Dedifferentiated amniotic fluid mesenchymal stem cell (primary cell): Measurements from ENCODE around the gene MEX3C.
A peak's percentile ranks its signal among the peaks of the same experiment; 100 is the strongest.

Source experiments
- DNase-seq: peaks from one replicate; pipeline ENCODE4 v3.0.0-alpha.2; 2016; ENCODE audit errors: extremely low spot score

MEX3C gene

DNA sequence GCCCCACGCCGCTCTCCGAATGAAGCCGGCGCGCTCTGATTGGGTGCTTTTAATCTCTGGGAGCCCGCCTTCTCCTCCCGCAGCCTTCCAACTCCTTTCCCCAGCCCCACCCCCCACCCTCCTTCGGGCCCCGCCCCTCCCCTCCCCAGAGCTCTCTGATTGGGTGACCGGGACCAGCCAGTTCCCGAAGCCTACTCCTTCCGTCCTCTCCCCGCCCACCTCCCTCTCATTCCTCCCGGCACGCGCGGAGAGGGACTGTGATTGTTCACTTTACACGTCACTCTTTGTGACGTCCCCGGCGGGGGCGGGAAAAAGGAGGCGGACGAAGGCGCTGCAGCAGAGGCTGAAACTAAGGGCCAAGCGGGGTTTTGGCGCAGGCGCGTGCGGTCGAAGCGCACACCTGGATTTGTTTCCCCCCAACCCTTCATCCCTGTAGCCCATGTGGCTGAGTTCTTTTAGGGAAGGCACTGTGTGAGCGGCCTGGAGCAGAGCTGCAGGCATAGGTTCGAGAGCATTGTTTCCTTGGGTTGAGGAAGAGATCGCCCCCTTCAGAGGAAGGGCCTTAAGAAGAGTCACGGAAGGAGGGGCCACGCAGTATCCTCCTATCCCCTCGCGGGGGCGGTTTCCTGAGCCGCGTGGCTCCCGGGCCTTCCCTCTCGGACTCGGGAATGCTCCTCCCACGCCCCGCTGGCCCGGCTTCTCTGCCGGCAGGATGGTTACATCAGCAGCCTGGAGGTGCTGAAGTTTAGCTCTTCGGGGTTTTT lies at the start of gene MEX3C:
TSS of gene MEX3C (minus strand) at position 21 of the 764 bp plus-strand sequence. CDS start 361 bp downstream, outside the sequence.
- peak; percentile 100 for DNase-seq

DNA sequence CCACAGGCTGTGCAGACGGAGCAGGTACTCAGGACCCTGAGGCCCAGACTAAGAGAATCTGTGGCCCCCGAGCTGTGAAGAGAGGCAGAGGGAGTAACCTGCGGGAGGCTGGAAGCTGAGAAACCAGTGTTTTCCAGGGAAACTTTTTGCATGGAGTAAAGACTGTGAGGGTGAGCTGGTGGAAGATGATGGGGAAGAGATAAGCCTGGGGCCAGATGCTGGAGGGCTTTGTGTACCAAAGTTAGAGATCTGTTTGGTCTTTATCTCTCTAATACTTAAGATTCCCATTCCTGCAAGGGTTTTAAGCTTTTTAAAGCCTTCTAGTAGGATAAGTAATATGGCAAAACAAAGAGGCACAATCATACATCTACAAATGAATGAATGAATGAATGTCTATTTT lies 43.7 kb upstream of the MEX3C start:
- DNase-seq = no peak

DNA sequence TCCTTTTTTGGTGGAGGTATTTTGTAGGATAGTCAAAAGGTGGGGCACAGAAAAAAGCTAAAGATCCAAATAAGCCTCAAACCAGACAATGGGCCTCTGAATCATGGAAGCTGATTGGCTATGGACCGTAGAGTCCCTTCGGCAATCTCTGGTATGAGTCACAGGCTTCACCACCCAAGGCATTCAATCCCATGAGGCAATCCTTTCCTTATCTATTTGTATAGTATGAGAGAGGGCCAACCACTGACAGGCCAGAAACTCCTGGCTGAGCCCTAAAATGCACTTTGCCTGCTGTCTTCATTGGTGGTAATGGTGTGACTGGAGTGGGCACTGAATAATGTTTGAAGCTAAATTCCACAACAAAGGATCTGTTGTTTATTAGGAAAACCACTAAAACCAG lies 38.7 kb upstream of the MEX3C start:
- DNase-seq = no peak

DNA sequence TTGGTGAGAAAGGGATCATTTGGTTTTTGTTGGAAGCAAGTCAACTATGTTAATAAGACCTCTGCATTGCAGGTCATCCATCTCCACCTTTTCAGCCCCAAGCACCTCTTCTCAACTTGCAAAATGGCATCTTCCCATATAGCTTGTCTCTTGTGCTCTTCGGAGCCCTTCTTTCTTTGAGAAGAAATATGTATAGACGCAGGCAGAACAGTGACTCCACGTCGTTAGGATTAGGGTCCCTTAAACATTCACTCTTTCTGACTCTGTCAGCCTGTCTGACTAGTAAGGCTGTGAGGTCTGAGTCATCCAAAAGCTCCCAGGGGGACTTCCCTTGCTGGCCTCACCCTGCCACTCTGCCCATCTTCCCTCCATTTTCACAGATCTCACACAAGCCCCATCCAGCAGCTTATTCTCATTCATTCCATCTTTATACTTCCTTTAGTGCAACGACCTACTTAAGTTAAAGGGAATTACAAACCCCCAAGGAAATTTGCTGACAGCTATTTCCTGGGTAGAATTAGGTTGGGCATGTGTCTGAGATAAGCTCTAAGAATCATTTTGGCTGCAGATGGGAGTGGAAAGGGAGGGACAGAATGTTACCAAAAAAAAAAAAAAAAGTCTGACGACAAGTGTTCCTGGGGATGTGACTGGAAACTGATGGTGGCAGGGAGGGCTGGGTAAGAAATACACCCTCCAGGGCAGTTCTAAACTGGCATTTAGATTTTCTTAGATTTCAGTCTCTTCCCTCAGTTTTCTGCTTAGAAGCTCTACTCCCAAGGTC lies 37.7 kb upstream of the MEX3C start:
- no peak for DNase-seq

DNA sequence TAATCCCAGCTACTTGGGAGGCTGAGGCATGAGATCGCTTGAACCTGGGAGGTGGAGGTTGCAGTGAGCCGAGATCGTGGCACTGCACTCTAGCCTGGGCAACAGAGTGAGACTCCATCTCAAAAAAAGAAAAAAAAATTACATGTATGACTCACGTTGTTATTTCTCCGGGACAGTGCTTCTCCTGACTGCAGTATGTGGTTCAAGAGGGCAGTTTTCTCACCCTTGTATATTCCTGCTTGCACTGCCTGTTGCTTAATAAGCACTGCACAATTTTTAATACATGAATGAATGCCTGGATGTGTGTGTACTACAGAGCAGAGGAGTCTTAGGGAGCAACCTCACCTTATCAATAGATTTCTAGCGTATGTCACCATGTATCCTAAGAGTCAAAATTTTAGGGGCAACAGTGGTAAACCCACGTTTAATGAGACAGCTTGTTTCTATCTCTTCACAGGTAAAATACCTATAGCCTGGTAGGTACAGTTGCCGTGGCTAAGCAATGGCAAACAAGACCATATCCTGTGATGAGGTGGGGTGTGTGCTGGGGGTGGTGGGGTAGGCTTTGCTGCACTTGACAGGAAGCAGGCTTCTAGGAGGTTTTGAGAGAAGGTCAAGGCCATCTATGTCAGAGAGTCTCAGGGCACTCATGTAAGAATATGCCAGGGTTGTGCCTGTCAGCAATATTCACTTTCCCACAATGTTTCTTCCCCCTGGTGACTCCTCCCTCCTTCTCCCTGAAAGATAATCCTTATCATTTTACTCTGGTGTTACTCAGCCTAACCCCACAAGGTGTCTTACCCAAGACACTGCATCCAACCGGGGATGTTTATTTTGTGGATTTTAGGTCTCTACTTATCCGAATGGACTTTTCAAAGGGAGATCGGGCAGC lies 36.9 kb upstream of the MEX3C start:
- no peak for DNase-seq

DNA sequence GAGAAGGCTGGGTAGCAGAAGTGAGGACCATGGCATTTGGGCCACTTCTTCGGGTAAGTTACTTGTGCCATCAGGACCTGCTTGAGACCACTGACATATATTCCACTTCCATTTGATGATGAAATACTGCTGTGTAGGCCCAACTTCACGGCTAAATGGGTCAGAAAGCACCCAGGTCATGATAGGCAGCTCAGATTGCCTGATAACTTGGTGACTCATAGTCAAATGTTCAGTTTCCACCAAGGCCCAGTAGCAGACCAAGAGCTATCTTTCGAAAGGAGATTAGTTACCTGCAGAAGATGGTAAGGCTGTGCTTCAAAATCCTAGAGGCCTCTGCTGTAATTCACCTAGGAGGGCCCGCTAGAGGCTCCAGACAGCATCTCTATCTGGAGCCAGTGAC lies 31.8 kb upstream of the MEX3C start:
- no peak for DNase-seq

DNA sequence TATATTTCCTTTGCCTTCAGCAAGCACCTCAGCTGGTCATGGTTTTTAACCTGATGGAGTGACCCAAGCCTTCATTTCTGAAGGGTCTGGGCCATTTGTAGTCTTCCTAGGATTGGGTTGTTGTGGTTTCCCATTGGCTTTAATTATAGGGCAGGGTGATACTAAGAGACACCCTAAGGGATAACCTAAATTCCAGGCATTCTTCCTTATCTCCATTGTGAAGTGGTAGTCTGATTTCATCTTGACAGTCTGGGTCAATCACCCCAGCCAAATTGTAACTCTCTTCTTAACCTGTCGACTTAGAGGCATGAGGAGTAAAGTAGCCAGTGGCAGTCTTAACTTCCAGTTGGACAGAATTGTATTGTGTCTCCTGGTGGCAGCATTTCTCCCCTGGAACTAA lies 30.2 kb upstream of the MEX3C start:
- DNase-seq = no peak

DNA sequence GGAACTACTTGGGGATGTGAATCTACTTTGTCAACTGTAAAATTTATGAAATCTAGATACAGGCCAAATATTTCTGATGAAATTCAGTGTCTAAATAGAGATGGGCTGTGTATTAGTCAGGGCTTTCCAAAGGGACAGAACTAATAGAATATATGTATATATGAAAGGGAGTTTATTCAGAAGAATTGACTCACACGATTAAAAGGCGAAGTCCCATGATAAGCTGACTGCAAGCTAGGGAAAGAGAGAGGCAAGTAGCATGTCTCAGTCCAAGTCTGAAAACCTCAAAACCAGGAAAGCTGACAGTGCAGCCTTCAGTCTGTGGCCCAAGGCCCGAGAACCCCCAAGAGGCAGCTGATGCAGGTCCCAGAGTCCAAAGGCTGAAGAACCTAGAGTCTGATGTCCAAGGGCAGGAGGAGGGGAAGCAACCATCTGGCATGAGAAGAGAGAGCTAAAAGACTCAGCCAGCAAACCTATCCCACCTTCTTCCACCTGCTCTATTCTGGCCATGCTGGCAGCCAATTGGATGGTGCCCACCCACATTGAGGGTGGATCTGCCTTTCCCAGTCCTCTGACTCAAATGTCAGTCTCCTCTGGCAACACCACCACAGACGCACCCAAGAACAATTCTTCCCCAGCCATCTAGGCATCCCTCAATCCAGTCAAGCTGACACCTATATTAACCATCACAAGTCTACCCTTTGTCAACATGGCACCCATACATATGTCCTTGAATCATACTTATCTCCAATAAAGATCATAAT lies 29.3 kb upstream of the MEX3C start:
- DNase-seq = no peak

DNA sequence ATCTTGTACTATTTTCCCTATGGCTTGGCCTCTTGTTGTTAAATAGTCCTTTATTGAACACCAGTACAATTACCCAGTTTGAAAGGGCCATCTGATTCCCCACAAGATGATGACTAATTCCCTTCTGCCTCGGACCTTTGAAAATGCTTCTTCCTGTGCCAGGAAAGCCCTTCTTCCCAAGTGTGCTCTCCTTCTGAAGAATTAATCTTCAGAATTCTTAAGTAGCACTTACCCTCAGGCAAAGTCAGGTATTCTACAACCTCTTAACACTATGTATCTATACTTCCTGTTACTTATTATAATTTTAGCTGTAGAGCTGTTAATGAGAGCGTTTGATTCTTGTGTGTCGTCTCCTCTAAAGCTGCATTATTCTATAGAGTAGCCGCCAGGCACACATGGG lies 28.6 kb upstream of the MEX3C start:
- DNase-seq = no peak

DNA sequence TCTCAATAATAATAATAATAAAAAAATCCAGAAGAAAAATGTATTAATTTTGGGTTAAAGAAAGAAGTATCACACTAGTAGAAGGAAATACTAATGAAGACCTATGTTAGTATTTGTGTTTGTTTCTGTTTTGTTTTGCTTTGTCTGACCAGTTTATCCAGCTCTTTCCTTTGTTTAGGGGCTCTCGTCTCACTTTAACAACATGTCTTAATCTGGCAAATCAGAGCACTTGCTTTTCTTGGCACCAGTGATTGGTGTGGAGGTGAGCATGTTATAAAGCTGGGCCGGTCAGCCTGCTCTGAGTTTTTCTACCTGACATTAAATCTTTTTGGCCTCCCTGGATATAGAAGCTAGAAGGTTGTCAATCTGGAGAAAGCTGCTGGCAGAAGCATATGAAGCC lies 15.1 kb upstream of the MEX3C start:
- no peak for DNase-seq

DNA sequence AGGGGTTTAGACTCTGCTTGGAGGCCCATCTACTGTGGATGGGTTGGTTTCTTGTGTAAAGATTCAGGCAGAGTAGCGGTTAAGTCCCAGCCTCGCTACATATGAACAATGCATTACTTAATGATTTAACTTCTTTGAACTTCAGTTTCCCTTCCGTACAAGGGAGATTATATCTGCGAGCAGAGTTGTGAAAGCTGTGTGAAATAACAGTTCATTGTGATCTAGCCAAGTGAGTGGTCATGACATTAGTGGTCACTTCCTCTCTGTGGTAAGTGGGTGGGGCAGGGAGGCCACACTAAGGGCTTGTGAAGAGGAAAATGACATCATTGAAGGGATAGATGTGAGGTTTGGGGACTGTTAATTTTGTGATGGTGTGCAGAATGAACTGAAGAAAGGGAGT lies 14.1 kb upstream of the MEX3C start:
- no peak for DNase-seq

DNA sequence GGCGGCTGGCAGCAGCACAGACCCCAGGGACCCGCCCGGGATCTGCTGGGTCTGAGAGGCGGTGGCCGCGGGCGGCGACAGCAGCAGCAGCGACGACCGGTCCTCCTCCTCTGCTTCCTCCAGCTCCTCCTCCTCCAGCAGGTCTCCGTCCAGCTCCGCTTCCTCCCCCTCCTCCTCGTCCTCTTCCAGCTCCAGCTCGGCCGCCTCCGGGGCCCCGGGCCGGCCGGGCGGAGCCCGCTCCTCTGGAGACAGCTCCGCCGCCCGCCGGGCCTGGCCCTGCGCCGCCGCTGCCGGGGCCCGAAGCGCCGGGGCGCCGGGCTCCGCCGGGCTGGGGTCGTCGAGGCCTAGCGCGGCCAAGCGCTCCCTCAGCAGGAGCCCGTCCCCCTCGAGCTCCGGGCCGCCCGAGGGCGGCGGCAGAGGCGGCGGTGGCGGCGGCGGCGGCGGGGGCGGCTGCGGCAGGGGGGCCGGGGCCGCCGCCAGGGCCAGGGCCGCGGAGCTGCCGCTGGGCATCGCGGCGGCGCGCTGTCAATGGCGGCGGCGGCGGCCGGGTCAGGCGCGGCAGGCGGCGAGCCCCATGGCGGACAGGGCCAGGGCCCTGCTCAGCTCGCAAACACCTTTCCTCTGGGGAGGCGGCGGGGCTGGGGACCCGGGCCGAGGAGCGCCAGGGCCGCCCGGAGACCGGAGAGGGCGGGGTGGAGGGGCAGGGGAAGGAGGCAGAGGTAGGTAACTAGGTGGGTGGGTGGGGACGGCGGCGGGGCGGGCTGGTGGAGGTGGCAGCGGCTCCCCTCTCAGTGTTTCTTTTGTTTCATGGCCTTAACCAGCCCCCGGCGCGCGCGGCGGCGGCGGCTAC lies 445 bp downstream of the MEX3C start:
- peak; percentile 19 for DNase-seq

DNA sequence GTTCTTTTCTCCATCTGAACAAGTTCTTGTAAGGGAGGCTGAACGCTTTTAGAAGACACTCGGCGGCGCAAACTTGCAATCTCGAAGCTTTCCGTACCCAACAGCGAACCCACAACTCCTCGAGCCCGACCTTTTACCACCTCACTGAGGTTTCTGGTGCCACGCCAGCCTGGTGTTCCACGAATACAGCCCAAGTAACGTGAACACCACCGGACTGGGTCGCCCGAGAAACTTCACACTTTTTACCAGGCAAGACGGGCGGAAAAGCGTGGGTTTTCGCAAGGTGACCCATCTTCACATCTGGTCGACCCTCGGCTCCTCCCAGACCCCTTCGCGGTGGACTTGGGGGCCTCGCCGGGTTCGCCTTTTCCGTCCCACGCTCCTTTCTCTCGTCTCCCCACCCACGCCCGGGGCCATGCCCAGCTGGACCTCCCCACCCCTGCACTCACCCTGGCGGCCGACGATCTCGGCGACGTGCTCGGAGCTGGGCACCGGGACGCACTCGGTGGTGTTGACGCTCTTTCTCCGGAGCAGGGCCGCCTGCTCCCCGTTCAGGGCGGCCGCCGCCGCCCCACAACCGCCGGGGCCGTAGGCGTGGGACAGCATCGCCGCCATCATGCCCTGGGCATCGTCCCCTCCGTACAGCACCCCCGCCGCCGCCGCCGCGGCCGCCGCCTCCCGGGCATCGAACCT lies 1.2 kb downstream of the MEX3C start:
- no peak for DNase-seq

DNA sequence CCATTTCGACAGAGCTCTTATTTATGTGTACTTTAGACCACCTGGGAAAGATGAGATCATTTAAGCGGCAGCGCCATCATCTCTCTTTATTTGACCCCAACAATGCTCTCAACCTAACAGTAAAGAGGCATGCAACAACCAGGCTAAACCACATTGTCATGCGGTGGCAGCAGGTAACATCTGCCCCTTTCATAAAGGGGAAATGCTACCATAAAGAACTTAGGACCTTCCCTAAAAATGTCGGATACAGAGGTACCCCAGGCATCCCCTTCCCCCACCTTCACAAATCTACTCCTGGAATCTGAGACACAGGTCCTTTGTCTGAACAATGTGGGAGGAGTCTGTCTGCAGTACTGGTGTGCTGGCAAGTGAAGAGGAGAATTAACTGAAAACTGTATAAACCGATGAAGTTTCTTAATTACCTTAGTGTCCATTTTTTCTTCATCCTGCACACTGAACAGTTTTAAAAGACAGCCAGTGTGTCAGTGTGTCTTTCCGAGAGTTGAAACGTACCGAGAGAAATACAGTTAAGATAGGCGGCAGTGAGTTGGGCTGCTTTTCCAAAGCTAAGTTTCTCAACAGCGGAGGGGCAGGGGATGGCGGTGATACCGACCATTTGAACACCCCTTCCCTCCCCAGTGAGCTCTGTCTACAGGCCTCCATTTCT lies 1.9 kb downstream of the MEX3C start:
- no peak for DNase-seq

DNA sequence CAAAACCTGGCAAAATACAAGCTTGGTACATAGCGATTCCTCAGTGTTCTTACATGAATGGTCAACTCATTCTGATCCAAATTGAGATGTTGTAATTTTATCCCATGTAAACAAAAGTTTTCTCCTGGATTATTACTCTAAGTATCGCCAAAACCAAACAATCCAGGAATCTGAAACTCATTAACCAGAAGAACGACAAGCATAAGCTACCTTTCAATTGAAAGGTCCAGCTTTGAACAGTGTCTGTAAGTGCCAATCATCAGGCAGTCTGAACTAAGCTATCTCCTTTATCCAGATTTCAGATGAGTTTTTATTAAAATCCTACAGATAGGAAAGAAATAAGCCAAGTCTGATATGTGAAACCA lies 2.4 kb downstream of the MEX3C start:
- DNase-seq = no peak

DNA sequence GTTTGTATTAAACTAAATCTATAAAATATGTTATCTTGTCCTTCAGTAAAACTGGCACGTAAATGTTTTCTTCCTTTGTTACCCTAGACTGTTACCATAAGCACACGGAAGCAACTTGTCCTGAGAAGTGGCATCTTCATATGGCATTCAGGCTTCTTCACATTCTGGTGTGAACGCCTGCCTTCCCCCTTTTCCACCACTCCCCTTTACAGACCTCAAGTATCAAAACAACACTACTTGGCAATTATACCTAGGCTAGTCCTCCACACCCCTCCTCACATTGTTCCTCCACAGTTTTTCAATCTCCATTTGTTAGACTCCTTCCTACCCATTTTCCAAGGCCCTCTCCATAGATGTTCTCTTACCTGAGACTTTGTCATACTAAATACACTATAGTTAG lies 2.9 kb downstream of the MEX3C start:
- DNase-seq = no peak

DNA sequence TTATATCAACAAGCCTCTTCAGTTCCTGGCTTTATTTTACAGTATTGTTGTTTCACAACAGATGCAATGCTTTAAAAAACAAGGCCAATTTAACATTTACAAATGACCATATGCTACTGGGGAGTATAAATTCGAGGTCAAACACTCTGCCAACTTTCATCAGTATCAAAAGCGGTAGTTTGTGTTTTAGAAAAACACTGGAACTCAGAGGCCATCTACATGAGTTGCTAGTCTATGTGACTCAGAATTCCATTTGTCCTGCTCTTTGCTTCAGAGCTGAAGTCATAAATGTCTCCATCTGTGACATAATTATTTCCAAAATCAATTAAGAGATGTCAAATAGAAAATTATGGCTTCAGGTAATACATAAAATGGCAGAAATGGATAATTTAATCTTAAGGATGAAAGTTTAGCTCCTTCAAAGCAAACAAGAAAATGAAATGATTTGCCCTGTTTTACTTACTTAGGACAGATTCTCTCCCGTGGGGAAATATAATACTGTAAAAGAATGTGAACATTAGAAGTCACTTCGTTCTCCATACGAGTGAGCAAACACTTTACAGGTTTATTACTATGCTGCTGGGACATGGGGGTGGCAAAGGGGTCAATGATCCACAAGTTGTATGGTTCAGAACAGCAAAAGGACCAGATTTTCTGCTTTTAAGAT lies 3.7 kb downstream of the MEX3C start:
- DNase-seq = peak; percentile 63

DNA sequence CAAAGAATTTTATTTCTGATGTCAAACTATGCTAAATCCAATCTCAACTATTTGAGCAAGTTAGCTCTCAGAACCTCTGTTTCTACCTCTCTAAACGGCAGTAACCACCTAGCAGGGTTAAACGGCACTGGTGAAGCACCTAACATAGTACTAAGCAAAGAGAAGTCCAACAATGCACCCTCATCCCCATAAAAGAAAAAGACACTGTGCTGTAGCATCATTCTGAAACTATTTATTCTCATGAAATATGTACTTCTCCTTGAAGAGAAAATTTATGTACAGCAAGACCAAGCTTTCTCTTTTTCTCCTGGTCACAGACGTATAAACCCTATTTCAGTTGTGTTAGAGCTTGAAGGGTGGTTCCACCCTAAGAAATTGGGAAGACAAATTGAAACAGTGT lies 4.8 kb downstream of the MEX3C start:
- DNase-seq = no peak

DNA sequence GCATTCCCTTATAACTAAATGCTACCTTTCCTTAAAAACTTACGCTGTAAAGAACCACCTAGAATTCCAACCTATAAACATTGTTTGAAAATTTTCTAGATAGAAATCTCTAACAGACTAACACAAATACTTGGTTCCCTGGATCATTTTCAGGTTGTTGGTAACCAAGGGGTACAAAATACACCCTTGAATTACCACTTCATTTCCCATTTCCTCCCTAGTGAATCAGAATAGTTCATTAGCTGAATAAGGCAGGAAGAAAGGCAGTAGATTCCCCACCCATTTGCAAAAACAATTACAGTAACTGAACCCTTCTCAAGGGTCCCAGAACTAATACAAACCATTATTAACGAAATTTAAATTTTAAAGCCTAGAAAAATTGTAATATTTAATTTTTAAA lies 5.5 kb downstream of the MEX3C start:
- no peak for DNase-seq
